HG03571 (cell line): ENCODE data around the gene GBP3.
"Not testable (repeated sequence)": the region's sequence is repeated elsewhere in the genome, so short reads cannot be mapped to it uniquely, and the experiment has no call there.

Experiments
- ATAC-seq: cut with Tn5 transposase; IDR thresholded peaks from one replicate; pipeline ENCODE4 v1.9.1; 2021; ENCODE audit not compliant: unreplicated experiment

The GBP3 gene

DNA sequence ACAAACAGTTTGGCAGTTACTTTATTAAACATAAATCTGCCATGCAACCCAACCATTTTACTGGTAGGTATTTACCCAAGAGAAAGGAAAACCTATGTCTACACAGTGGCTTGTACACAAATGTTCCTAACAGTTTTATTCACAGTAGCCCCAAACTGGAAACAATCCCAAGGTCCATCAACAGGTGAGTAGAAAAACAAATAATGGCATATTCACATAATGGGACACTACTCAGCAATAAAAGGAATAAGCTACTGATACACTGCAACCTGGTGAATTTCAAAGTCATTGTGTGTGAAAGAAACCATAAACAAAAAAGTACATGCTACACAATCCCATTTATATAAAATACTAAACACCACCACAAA, 42.9 kb downstream of the GBP3 start:
- no peak for ATAC-seq

DNA sequence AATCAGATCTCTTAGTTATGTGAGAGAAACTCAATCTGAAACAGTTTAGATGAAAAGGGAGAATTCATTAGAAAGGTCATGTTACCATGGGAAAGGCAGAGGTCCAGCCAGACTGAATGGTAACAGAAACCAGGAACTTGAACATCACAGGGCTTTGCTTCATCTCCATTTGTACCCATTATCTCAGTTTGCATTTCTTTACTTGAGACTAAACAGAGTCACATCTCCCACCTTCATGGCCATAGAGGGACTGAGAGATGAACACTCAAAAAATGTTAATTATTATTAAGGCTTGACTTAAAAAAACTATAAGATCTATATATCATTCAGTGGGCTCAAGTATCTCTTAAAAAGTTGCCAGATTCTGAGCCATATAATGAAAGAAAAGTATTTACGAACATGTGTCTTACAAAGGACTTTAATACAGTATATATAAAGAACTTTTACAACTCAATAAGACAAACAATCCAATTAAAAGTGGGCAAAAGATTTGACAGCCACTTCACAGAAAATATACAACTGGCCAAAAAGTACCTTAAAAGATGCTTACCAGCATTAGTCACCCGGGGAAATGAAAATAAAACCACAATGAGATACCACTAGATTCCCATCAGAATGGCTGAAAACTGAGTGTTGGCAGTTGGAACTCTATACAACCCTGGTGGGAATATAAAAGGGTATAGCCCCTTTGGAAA, 43.5 kb downstream of the GBP3 start:
- no peak for ATAC-seq

DNA sequence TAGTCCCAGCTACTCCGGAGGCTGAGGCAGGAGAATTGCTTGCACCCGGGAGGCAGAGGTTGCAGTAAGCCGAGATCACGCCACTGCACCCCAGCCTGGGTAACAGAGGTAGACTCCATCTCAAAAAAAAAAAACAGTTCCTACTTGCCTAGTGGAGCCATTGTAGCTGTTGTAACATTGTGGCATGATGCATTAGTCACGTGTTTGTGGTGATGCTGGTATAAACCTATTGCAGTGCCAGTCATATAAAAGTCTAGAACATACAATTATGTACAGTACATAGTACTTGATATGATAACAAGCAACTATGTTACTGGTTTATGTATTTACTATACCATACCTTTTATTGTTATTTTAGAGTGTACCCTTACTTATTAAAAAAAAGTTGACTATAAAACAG, 46.4 kb downstream of the GBP3 start:
- no peak for ATAC-seq

DNA sequence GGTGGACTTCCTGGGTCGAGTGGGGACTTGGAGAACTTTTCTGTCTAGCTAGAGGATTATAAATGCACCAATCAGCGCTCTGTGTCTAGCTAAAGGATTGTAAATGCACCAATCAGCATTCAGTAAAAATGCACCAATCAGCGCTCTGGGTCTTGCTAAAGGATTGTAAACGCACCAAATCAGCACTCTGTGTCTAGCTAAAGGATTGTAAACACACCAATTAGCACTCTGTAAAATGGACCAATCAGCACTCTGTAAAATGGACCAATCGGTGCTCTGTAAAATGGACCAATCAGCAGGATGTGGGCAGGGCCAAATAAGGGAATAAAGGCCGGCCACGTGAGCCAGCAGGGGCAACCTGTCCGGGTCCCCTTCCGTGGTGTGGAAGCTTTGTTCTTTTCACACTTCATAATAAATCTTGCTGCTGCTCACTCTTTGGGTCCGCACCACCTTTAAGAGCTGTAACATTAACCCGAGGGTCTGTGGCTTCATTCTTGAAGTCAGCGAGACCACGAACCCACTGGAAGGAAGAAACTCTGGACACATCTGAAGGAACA, 48.0 kb downstream of the GBP3 start:
- not testable (repeated sequence) for ATAC-seq

DNA sequence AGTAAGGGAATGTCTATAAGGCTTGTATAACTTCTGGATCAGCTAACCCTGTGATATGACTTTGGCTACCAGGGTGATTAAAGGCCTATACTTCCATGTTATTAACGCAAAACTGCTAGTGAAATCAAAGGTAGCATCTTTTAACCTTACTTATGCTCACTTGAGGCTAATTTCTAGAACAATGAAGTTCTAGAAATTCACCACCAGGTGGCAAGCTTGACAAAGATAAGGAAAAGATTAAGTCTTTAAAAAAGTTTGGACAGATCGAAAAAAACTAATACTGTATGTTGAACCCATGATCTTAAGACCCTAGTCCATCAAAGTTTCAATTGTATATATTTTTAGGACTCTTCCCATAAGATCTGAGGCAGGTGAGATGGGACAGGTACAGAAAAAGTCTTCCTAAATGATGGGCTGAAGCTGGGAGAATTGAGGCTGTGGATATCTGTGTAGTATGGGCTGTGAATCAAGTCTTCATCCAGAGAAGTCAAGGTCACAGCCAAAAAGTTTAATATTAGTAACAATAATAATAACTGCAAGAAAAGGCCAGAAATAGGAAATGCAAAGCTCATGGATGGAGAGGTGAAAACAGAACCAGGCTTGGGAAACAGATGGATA, 49.0 kb downstream of the GBP3 start:
- ATAC-seq, result no peak

- ATAC-seq, result no peak
These were observed 60.9 kb downstream of the GBP3 start for GRCh38 chr1:88961647-88962275.

GRCh38 chr1:88961081-88961480, 61.6 kb downstream of the GBP3 start:
- no peak for ATAC-seq
